Glomerular visceral epithelial cell (primary cell): ENCODE data around the gene METTL16.

Source experiments
- DNase-seq: peaks from one replicate; pipeline ENCODE4 v3.0.0-alpha.2; 2016; ENCODE audit errors: extremely low spot score

The METTL16 gene

DNA sequence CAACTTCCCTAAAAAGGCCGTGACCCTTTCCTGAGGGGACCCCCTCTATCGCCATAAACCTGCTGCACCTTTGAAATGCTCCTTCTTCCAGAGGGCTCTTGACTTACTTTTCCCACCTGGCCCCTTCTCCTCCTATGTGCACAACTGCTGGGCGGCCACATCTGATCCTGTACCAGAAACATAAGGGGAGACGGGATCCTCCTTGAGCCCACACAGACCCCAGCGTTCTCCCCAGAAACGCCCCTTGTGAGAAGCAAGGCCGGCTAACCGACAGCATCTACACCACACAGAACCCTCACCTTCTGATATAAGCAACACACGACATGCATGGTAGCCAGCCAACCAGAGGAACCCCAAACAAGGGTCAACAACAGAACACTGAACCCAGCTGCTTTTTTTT, 96.6 kb downstream of the METTL16 start:
- DNase-seq: no peak

DNA sequence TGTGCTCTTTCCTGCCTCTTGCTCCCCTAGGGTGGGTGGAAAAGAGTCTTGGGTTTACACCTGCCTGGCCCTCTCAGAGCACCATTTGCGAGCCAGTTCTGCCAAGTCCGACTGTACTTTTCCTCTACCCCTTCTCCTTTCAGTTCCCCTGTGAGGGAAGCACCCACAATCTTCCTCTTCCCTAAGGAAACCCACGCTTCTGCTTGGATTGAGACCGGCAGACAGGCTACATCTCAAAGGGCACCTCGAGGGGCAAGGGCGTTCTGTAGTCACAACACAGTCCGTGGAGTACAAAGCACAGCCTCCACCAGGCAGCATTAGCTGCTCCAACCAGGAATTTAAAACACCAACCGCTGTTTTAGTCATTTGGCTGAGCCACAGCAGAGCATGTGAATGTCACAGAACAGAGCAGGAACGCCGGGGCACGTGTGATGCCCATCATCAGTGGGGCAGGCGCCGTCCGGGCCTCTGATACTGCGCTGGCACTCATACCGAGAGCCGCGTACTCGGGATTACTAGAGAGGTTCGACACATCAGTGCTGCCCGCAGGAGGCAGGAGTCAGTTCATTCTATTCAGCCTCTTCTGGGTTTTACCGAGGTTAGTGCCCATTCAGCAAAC, 97.1 kb downstream of the METTL16 start:
- DNase-seq: no peak

DNA sequence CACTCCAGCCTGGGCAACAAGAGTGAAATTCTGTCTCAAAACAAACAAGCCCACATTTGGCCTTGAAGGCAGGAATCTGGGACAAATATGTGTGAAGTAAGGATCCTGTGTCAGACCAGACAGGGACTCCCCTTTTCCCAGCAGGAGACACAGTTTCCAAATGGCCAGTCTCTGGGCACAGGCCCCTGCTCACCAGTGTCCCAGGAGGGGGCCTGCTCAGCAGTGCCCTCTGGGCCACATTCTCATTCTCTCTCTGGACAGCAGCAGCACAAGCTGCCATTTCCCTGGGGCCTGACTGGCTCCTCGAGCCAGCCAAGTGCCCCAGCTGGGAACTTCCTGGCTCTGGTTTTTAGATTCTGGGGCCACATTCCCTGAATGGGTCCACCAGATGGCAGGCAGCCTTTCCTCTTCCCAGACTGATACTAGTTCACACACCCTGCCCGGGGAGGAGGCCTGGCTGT, 99.1 kb downstream of the METTL16 start:
- no peak for DNase-seq

DNA sequence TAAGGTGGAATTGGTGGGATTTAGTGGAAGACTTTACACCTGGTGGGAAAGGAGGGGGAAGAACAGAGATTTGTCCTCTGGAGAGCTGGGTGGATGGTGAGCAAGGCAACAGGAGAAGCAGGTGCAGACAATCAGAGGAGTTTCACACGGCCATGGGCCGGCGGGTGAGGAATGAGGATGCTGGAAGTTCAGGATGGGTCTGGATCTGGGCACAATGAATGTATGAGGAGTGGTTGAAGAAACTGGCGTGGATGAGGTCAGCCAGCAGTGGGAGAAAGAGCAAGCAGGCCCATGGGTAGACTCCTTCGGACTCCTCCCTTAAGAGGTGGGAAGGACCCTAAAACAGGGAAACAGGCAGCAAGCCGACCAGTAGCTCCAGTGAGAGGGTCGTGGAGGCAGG, 100.7 kb downstream of the METTL16 start:
- DNase-seq: no peak

DNA sequence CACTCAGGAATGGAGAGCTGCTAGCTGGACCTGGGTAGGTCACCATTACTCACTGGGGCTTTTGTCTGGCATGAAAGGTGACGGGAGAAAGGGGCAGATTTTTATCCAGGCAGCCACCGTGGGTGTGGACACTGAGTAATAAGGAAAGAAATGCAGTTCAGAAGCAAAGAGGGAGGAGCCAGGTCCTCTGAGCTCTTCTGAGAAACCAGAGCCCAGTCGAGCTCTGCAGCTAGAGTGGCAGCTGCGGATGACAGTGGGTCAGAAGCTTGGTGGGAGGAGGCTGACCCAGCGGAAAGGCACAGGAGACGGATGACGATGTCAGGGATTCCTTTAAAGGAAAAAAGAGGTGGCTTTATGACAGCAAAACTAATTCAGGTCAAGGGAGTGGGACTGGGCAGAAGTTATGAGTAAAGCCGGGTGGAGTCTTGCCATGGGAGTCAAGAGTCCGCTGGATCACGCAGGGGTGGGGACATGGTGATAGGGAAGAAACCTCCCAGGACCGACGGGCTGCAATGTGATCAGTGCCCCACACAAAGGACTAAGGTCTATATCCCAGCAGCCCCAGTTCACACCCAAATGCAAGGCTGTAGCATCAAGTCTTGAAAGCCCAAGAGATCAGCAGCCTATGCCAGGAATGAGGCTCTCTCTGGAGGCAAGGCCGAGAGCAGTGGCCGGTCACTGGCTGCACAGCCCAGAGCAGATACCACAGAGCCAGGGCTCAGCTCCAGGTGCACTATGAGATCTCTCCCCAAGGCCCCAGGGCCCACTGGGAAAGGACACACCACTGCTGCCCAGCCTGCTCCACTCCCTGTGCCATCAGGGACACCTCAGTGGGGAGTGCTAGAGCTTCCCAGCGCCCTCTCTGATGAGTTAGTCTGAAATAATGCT, 104.5 kb downstream of the METTL16 start:
- peak; percentile 87 for DNase-seq

DNA sequence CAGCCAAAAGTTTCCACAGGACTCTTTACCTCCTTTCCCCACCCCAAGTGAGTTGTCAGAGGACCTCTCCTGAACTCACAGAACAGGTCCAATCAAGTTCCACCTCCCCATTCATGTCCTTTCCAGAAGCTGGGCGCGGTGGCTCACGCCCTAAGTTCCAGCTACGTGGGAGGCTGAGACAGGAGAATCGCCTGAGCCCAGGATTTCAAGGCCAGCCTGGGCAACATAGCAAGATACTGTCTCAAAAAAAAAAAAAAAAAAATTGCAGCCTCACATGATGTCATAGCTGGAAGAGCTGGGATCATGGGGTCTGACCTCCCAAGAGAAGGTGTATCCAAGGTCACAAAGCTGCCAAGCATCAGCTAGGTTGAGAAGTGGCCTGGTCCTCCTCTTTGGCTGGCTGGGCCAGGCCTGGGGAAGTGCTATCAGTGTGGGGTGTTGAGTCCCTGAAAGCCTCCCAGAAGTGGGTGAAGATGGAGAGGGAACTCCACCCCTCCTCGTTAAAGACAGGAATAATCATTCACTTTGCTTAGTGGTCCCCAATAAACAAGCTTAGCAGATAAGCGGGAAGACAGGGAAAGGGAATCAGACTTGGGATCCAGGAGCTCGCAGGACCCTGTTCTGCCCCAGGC, 105.3 kb downstream of the METTL16 start:
- no peak for DNase-seq

DNA sequence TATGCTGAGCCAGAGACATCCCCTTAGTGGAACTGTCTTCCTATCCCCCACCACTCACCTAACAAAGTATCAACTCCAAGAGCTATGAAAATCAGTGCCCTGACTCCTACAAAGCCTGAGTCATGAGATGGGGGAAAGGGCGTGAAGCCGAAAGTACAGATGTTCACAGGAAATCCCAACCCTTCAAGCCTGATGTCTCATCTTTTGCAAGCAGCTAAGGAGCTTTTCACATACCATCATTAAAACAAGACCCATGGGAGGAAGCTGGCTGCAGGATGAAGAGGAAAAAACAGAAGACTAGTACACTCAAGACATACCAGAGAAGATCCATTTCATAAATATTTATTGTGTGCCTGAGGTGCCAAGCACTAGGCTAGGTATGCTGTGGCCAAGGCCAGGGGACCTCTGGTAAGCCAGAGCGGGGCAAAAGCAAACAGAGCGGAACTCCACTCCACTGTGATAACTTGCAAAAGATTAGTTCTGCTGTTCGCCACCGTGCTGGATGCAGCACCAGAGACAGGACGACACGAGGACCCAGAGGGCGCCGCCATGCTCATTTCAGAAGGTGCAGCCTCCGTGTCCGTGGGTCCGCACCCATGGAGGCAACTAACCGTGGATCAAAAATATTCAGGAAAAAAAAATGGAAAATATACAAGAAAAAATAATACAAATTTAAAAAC, 106.3 kb downstream of the METTL16 start:
- peak; percentile 71 for DNase-seq

DNA sequence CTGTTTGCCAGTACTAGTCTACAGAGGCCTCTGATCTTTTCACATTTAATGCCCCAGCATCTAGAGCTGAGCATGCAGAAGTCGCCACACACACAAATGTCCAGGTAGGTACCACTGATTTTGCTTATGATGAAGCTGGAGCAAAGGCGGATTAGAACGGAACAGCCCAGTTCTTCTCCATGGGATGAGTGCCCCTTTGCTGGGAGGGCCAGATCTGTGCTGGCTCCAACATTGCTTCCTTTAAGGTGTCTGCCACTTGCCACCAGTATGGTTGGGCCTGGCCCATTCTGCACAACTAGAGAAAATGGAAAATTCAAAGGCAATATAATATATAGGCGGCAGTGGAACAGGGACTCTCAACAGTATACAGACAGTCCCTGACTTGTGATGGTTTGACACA, 108.6 kb downstream of the METTL16 start:
- no peak for DNase-seq

DNA sequence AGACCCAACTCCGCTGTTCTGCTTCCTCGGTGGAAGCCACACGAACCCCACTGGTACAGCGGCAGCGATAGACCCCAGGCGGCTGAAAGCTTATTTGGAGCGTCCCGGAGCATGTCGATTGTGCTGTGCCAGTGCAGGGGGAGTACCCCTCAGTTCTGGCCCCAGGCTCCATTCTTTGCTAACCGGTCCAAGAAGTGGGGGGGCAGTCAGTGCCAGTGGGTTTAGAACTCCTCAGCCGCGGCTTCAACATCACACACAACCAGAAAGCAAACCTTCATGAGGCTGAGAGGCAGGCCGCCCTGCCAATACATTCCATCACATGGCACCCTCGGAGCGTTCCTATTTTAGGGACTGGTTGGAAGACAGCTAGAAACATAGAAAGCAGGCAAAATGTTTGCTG, 109.1 kb downstream of the METTL16 start:
- no peak for DNase-seq

DNA sequence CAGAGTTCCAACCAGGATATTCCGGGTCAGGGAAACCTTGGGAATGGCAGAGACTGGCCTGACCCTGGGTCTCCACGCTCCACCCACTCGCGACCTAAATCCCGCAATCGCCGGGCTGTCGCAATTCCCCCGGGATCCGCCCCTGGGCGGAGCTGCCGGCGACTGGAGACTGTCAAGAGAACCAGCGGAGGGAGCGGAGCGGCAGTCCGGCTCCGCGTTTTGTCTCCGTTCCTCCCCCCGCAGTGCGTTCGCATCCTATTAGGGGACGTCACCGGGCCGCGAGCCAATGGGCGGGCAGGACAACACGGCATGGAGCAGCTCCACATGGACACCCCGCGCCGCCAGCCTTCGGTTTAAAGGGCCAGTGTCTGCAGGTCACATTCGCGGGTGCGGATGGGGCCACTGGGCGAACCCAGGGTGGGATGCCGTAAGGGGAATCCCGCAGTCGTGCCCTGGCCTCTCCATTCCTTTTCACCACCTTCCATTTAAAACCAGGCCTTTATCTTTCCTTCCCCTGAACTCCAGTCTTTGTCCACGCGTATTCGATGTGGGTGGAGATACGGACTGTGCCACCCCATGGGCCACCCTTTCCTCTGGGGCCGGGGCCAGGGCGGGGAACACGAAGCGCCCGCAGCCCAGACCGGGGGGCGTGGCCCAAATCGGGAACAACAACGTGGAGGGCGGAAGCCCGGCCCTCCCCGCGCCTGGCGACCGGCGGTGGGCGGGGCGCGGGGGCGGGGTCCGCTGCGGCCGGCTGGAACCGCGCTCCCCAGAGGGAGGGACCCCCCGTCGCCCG, 110.1 kb downstream of the METTL16 start:
- peak; percentile 100 for DNase-seq

DNA sequence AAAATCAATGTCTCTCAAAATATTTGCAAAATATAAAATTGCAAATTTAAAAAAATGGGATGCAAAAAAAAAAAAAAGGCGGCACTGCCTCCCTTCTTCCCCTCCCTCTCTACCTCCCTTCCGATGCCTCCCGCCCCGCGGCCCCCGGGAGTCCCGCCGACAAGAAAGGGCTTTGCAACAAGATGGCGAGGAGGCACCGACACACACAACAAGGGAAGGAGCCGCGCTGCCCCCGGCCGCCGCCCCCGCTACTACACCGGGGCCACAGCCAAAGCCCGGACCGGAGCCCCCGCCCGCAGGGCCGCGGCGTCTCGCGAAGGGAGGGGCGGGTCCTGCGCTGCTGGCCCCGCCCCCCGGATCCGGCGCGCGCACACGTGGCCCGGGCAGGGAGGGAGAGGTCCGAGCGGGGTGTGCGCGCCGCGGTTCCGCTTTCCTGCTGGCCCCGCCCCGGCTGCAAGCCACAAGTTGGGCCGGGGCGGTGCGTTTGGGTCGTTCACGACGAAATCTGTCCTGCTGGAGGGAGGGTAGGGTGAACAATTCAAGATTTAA, 110.7 kb downstream of the METTL16 start, which contains the start of gene MNT:
Gene MNT (minus strand): TSS at position 184 of the 549 bp plus-strand sequence. CDS start 348 bp downstream, outside the sequence.
- DNase-seq: peak; percentile 97

DNA sequence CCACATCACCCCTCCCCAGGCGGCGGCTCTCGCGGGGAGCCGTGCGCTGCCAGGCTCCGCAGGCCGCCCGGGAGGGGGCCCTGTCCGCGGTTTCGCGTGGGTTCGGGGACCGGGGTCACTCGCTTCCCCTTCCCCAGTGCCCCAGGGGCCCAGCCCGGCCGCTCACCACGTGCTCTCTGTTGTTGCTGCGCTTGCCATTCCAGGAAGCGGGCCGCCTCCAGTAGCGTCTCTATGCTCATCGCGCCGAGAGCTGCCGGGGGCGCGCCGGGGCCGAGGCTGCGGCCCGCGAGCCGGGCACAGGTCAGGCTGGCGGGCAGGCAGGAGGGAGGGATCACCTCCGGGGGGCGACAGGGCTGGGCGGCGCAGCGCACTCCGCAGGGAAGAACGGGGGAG, 111.2 kb downstream of the METTL16 start:
- peak; percentile 53 for DNase-seq

DNA sequence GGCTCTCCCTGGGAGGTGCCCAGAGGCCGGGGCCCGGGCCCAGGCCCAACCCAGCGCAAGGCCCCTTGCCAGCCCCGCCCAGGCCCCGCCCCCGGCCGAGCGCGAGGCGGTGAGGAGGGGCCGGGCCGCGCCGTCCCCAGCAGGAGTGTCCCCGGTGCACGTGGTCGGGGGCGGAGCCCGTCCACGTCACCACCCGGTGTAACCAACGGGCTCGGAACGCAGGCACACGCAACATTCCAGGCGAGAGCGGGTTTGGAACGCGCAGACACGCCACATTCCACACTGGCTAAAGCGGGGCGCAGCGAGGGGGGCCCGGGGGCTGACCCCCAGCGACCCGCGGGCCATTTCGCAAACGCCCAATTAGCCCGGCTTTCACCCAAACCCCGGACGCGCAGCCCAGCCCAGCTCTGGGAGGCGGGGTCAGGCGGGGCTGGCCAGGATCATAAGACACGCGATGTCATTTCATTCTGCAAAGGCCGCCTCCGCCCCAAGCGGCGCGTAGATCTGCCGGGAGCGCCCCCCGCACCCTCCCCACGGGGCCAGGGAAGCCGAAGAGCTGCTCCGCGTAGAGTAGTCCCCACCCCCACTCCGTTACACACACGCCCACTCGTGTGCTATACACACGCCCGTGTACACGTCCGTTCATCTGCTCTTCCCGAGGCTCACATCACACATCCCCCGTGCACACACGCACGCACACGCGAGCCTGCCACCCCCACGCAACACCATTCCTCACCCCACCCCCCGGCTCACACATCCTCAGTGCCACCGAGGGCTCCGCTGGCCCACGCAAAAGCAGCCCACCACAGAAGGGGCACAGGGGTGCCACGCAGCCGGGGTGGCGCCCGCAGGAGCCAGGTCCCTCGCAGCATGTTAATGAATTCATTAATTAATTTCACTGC, 111.9 kb downstream of the METTL16 start:
- peak; percentile 97 for DNase-seq

DNA sequence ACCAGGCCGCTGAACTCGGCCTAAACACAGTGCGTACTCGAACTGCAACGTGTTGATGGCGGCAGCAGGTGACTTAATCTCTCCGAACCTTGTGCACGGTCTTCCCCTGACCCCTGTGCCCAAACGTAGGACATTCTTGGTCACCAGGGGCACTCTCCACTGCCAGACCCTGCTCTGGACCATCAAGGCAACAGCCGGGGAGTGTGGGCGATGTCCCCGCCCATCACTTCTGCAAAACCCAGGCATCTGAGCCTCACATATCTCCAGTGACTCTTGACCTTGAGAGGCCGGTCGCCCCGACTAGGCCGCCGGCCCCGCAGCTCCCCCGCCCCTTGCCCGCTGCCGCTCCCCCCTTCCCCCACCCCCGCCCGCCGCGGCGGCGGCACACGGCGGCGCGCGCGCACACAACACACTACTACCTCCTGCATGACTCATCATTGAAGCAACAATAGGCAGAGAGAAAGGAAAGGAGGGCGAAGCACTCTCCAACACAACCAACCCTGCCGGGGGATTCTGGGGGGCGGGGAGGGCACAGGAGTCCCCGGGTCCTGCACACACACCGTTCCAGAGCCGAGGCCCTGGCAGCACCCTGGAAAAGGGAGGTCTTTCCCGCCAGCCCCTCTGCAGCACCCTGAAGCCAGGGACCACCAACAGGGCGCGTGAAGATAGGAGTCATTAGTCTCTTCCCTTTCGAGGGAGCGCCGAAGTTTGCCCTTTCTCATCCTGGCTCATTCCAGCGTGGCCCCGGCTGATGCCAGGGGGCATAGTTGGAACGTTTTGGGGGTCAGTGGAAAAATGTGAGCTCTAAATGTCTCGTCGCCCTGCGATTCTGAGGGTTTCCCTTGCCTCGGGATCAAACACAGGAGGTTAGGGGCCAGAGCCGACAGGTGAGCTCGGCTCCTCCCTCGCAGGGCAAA, 112.8 kb downstream of the METTL16 start:
- DNase-seq: peak; percentile 71

DNA sequence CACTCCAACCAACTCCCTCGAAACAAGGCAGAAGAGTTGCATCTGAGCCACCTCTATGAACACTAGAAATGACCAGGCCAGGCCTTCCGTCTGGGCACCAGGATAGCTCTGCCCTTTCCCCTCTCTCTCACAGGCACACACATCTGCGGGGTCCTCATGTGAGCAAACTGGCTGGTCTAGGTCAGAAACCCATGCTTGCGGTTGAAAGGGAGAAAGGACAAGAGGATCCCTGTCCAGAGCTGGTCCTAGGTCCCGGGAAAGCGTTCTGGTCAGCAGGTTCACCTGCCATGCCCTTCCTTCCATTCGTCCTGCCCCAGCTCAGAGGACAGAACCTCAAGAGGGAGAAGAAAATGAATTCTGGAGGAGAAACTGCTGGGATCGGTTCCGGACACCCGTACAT, 113.5 kb downstream of the METTL16 start:
- DNase-seq: no peak

DNA sequence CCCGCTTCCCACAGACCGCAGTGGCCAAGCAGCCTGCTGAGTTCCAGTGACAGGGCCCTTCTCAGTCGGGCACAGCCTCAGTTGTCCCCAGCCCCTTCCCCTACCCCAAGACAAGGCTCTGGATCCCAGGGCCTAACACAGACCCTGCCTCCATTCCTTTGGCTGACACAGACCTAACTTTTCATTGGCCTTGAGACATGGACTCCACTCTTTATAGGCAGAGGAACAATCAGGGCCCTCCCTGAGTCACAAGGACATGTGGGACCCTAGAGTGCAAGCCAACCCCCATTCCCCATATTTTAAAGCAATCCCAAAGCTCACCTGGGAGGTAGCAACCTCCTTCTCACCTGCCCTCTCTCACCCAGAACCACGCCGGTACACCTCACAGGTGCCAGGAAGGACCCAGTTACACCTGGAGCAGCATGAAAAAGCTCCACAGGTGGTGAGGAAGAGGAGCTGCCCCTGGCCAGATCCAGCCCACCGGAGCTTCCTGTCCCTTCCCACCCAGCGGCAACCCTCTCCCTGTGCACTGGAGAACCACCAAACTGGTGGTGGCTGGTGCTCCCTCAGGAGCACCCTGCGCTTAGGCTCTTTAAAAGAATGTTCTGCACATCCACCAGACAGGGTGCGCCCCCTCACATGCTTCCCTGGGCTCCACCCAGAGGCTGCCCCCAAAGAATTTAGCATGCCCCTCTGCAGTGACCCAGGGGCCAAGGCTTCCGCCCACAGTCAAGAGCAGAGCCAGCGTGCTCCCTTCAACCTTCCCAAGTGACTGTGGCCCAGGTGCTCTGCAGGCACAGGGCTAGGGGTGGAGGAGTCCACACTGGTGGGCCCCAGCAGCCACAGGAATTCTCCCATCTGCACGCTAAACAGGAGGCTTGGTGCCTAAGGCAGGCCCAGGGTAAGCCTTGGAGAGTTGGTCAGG, 114.2 kb downstream of the METTL16 start:
- DNase-seq: no peak

DNA sequence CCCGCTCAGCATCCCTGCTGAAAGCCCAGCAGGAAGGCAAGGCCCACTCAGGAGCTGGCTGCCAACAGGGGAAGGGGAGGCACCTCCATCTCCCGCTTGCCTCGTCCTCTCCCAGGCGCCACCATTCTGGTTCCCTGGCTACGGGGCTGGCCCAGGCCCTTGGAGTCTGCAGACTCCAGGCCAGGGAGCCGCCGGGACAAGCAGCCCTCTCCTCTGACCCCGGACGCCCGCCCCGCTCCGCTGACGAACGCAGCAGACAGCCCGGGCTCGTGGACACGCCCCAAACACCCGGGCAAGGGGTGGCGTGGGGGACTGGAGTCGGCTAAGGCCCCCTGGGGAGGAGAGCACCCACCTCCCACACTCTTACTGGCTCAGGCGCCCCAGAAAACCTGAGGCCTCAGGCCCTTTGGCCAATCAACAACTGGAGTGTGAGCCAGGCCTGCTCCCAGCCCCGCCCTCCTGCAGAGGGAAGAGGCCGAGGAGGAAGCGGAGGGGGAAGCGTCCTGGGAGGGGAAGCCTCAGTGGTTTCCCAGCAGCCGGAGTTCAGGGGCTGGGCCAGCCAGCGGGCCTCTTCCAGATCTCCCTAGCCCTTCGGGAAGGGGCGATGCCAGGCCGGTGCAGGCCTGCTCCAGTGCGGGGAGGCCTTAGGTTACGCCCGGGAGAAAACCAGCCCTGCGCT, 115.0 kb downstream of the METTL16 start:
- peak; percentile 98 for DNase-seq
